Smooth muscle cell of the brain vasculature (primary cell): ENCODE results near the gene MRGPRX2.

ENCODE experiments used
- DNase-seq: peaks from one replicate; pipeline ENCODE4 v3.0.0-alpha.2; 2012; ENCODE audit warnings: low read depth, low spot score

The MRGPRX2 gene

DNA sequence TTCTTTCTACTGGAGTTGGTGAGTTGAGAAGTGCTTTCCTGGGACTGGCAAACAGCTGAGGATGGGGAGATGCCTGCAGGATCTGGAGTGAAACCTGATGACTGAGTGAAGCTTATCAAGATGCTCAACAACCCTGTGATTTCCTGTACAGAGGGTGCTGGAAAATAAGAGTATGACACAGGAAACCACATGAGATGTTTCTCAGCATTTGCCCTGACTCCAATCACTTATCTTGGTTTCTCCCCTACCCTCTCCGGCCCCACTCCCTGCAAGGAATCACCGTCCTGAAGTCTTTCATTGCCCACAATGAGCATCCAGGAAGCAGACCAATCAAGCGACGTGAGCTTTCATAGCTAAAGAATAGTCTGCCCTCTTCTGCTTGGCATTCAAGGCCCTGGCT is at the start of gene MRGPRX2:
TSS of gene MRGPRX2 (minus strand) at position 89 of the 400 bp plus-strand sequence. CDS start 4,315 bp downstream, outside the sequence.
- DNase-seq, result no peak

DNA sequence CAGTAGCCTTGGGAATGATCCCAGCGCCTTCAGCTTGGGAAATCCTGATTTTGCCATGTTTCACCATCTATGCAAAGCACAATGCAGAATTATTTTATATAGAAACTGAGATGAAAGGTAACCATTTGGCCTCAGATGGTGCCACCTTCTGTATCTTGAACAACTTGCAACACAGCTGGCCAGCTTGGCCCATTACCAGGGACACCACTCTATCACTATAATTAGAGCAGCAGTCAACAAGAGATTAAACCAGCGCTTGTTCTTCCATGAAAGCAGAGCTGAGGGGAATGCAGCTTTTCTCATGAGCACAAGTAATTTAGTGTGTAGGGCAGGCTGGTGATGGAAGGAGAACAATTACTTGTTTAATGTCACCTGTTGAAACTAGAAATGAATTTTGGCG is 49.8 kb upstream of the MRGPRX2 start:
- DNase-seq, result no peak

GRCh38 chr11:19107125-19107524 is 46.6 kb upstream of the MRGPRX2 start:
- no peak for DNase-seq

DNA sequence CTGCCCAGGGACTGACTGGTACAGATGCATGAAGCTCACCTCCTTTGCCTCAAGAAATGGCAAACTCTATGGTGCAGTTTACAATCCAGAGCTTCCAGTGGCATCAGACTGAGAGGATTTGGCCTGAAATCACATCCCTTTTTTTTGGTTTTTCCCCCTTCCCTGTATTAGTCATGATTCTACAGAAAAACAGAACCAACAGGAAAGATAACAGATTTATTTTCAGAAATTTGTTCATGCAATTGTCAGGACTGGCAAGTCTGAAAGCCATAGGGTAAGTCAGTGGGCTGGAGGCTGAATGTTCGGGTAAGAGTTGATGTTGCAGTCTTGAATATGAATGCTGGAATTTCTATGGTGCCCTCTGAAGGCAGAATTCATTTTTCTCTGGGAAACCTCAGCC is 44.5 kb upstream of the MRGPRX2 start:
- no peak for DNase-seq

- no peak for DNase-seq
Measured at GRCh38 chr11:19102521-19102900, 42.0 kb upstream of the MRGPRX2 start.

- DNase-seq, result no peak
Measured at GRCh38 chr11:19101796-19102520, 41.4 kb upstream of the MRGPRX2 start.

DNA sequence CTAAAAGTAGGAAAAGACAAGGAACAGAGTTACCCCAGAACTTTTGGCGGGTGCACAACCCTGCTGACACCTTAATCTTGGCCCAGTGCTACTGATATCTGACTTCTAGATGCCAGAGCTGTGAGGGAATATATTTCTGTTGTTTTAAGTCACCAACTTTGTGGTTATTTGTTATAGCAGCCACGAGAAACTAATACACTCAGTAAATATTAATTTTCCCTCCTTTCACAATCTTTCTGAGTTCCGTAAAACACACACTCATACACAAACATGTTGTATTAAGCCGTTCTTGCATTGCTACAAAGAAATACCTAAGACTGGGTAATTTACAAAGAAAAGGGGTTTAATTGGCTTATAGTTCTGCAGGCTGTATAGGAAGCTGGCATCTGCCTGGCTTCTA is 40.4 kb upstream of the MRGPRX2 start:
- no peak for DNase-seq

DNA sequence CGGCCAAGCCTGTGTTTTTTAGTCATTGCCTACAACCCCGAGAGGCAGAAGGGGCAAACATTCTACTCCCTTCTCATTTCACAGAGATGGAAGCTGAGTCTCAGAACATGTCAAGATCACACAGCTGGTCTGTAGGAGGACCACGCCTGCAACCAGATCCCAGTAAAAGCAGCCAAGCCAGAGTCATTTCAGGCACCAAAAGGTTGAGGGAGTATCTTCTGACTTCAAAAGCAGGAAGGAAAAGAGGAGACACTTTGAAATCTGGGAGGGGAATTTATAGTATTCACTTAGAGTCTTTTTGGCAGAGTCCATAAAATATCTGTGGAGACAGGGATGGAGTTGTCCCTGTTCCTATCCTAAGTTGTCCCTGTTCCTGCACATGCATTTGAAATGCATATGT is 38.6 kb upstream of the MRGPRX2 start:
- no peak for DNase-seq

GRCh38 chr11:19094859-19095258 is 34.3 kb upstream of the MRGPRX2 start:
- no peak for DNase-seq

GRCh38 chr11:19093976-19094375 is 33.5 kb upstream of the MRGPRX2 start:
- no peak for DNase-seq

- no peak for DNase-seq
Measured at GRCh38 chr11:19092850-19093249, 32.3 kb upstream of the MRGPRX2 start.

- DNase-seq, result no peak
Measured at GRCh38 chr11:19092342-19092741, 31.8 kb upstream of the MRGPRX2 start.

DNA sequence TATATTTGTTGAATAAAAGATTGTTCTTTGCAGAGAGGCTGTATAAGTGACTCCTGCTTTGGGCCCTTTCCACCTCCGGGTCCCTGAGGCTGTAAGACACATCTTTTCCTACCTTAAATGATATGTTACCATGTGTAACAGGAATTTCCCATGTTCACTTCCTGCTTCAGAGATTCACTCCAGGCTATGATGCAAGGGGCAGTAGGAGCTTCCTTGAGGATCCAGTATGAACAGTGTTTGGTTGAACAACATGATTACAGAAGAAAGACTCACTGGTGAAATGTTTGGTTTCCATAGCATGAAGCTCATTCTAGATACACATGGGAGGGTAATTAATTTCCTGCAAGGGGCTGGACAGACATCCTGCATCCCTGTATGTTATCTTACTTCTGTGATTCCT is 30.8 kb upstream of the MRGPRX2 start:
- DNase-seq, result no peak

DNA sequence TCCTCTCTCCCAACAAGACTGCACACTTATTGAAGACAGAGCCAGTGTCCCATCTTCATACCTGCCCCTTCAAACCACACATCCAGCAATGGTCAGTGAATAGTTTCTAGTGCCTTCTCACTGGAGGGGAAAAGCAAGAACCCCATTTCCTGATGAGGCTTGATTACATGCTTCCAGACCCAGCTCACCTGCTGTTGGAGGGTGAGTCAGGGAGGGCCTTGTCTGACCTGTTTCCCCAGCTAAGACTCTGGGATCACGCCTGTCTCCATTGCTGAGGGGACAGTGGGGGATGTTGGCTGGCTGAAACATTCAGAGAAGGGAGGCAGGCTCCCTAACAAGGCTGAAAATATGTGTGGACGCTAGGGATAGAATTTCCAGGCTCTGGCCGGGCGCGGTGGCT is 28.9 kb upstream of the MRGPRX2 start:
- no peak for DNase-seq

DNA sequence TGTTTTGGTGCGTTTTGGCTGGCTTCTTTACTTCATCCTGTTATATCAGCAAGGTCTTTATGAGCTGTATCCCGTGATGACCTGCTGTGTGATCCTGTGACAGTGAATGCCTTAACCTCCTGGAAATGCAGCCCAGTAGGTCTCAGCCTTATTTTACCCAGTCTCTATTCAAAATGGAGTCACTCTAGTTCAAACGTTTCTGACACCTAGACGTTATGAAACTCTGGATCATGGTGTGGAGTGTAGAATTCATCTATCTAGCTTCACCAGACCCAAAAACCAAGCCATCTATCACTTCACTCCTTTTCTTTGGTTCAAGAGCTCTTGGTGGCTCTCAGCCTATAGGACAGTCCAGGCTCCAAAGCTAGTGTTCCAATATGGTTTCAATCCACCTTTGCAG is 28.3 kb upstream of the MRGPRX2 start:
- DNase-seq, result no peak

- DNase-seq, result no peak
Measured at GRCh38 chr11:19087658-19088057, 27.1 kb upstream of the MRGPRX2 start.

GRCh38 chr11:19084661-19085315 is 24.3 kb upstream of the MRGPRX2 start:
- DNase-seq, result no peak

DNA sequence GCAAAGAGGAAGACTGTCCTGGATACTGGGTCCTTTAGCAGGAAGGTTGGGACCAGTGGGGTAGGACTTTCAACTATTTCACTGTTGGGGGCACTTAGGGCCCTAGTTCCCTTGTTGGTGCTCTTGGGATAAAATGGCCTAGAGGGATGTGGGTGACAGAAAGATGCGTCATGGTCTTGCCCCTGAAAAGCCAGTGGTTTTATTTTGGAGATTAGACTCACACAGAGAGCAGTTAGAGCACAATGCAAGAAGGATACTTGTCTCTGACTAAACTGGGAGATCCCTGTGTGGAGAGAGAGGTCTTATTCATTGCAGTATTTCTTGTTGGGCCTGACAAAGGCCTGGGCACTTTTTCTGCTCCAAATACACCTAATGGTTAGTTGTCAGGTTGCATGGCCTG is 22.6 kb upstream of the MRGPRX2 start:
- no peak for DNase-seq

DNA sequence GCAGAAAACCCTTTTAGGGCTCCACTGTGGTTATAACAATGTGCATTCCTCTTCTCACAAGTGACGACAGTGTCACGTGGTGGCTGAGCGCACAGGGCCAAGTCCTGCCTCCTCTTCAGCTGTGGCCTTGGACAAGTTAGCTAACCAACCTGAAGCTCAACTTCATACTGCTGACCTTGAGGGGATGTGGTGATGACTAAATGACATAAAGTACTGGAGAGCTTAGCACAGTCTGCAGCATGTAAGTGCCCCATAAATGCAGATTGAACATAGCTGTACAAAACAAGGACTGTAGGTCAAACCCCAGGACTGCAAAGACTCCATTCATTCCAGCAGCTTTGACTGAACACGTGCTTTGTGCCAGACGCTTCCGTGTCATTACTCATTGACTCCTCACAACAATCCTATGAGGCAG is 20.1 kb upstream of the MRGPRX2 start:
- DNase-seq, result no peak

- DNase-seq, result no peak
Measured at GRCh38 chr11:19079643-19080440, 19.3 kb upstream of the MRGPRX2 start.

- DNase-seq, result no peak
Measured at GRCh38 chr11:19077965-19078364, 17.4 kb upstream of the MRGPRX2 start.

GRCh38 chr11:19076744-19077589 is 16.4 kb upstream of the MRGPRX2 start:
- peak; percentile 15 for DNase-seq
